ENCODE measurements around the gene FAM168B. TPM values are rescaled to one million over a fixed set of nuclear protein-coding genes. Genes with fewer than 3 reads are reported as not detected.

Gene FAM168B
- polyA plus RNA-seq, 1 experiment = 84.3 TPM

GRCh38 chr2:131052741-131053263 is 40.5 kb downstream of the FAM168B start:
- Histone ChIP-seq H3K27ac (ENCODE audit: low read depth, low read length) (no peak overlapping the region), H3K9me3 (ENCODE audit: control insufficient read depth, insufficient read depth, low read length) (no peaks in the 10 kb centered on the region), H3K27me3 (ENCODE audit: control insufficient read depth, insufficient read depth, low read length) (no peaks in the 10 kb centered on the region), H3K4me3 (ENCODE audit: low read depth, low read length) (no peak overlapping the region)
- DNase-seq (ENCODE audit: low read depth, low spot score) = no peak
- TF ChIP-seq CTCF (IDR thresholded peaks at IDR 0.05; ENCODE audit: low read depth, low read length) = no peak
- ChIA-PET CTCF (interaction anchor here (2.2 kb wide), 1 partner anchor 12 kb away, joined by 6 read pairs; no protein-coding TSS in a partner anchor), POLR2A (no interaction called here)

- Histone ChIP-seq H3K9me3 (ENCODE audit: control insufficient read depth, insufficient read depth, low read length) (no peaks in the 10 kb centered on the region), H3K27ac (ENCODE audit: low read depth, low read length) (no peak overlapping the region), H3K27me3 (ENCODE audit: control insufficient read depth, insufficient read depth, low read length) (no peaks in the 10 kb centered on the region), H3K4me3 (ENCODE audit: low read depth, low read length) (no peak overlapping the region)
- TF ChIP-seq CTCF (IDR thresholded peaks at IDR 0.05; ENCODE audit: low read depth, low read length) = no peak
- CTCF ChIA-PET = interaction anchor here (2.2 kb wide), 1 partner anchor 10 kb away, joined by 6 read pairs; no protein-coding TSS in a partner anchor
- POLR2A ChIA-PET = no interaction called here
- DNase-seq (ENCODE audit: low read depth, low spot score) = no peak
Observed at GRCh38 chr2:131050896-131051295, 42.4 kb downstream of the FAM168B start.

GRCh38 chr2:131049150-131049718 is 44.0 kb downstream of the FAM168B start:
- no peak for TF ChIP-seq CTCF (IDR thresholded peaks at IDR 0.05; ENCODE audit: low read depth, low read length)
- Histone ChIP-seq H3K27me3 (ENCODE audit: control insufficient read depth, insufficient read depth, low read length) (no peaks in the 10 kb centered on the region), H3K27ac (ENCODE audit: low read depth, low read length) (no peak overlapping the region), H3K9me3 (ENCODE audit: control insufficient read depth, insufficient read depth, low read length) (no peaks in the 10 kb centered on the region; the same call in 1 of the 2 replicates), H3K4me3 (ENCODE audit: low read depth, low read length) (no peak overlapping the region)
- POLR2A ChIA-PET = no interaction called here
- CTCF ChIA-PET = no interaction called here
- no peak for DNase-seq (ENCODE audit: low read depth, low spot score)

- DNase-seq (ENCODE audit: low read depth, low spot score) = no peak
- no peak for TF ChIP-seq CTCF (IDR thresholded peaks at IDR 0.05; ENCODE audit: low read depth, low read length)
- H3K27me3 ChIP-seq (ENCODE audit: control insufficient read depth, insufficient read depth, low read length) = no peaks in the 10 kb centered on the region
- POLR2A ChIA-PET = no interaction called here
- H3K4me3 ChIP-seq (ENCODE audit: low read depth, low read length) = no peak overlapping the region
- CTCF ChIA-PET = no interaction called here
- no peaks in the 10 kb centered on the region; the same call in 1 of the 2 replicates for H3K9me3 ChIP-seq (ENCODE audit: control insufficient read depth, insufficient read depth, low read length)
- no peak overlapping the region for H3K27ac ChIP-seq (ENCODE audit: low read depth, low read length)
Observed at GRCh38 chr2:131048641-131049040, 44.6 kb downstream of the FAM168B start.

- POLR2A ChIA-PET = no interaction called here
Observed at GRCh38 chr2:131047920-131048560, 45.2 kb downstream of the FAM168B start.

More at GRCh38 chr2:131047920-131048560, 45.2 kb downstream of the FAM168B start:
- no peaks in the 10 kb centered on the region; the same call in 1 of the 2 replicates for H3K9me3 ChIP-seq (ENCODE audit: control insufficient read depth, insufficient read depth, low read length)
- no peak for DNase-seq (ENCODE audit: low read depth, low spot score)
- TF ChIP-seq CTCF (IDR thresholded peaks at IDR 0.05; ENCODE audit: low read depth, low read length) = no peak
- CTCF ChIA-PET = no interaction called here
- H3K4me3 ChIP-seq (ENCODE audit: low read depth, low read length) = no peak overlapping the region
- no peaks in the 10 kb centered on the region for H3K27me3 ChIP-seq (ENCODE audit: control insufficient read depth, insufficient read depth, low read length)
- H3K27ac ChIP-seq (ENCODE audit: low read depth, low read length) = no peak overlapping the region
